Activated naive CD4-positive, alpha-beta T cell treated with anti-CD3 and anti-CD28 coated beads, Interleukin-2, amount 50 U/mL, for 24 hours (primary cell): ENCODE measurements around the gene PIERCE2.
"Not testable (repeated sequence)": the region's sequence is repeated elsewhere in the genome, so short reads cannot be mapped to it uniquely, and the experiment has no call there.

ENCODE experiments used
- H3K27ac Mint-ChIP-seq: one replicate; pipeline ENCODE4 v1.8.0; 2021; ENCODE audit warnings: mild to moderate bottlenecking, mixed read lengths
- H3K27me3 Mint-ChIP-seq: one replicate; pipeline ENCODE4 v1.8.0; 2021; ENCODE audit warnings: mixed read lengths
- H3K36me3 Mint-ChIP-seq: one replicate; pipeline ENCODE4 v1.8.0; 2021; ENCODE audit warnings: mixed read lengths
- H3K4me1 Mint-ChIP-seq: one replicate; pipeline ENCODE4 v1.8.0; 2021; ENCODE audit warnings: mixed read lengths
- H3K4me3 Mint-ChIP-seq: one replicate; pipeline ENCODE4 v1.8.0; 2021; ENCODE audit warnings: mild to moderate bottlenecking, mixed read lengths
- H3K9me3 Mint-ChIP-seq: one replicate; pipeline ENCODE4 v1.8.0; 2021; ENCODE audit warnings: mixed read lengths

Gene PIERCE2, protein sequence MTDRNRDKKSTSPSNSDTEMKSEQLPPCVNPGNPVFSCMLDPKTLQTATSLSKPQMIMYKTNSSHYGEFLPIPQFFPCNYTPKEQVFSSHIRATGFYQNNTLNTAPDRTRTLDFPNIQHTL

DNA sequence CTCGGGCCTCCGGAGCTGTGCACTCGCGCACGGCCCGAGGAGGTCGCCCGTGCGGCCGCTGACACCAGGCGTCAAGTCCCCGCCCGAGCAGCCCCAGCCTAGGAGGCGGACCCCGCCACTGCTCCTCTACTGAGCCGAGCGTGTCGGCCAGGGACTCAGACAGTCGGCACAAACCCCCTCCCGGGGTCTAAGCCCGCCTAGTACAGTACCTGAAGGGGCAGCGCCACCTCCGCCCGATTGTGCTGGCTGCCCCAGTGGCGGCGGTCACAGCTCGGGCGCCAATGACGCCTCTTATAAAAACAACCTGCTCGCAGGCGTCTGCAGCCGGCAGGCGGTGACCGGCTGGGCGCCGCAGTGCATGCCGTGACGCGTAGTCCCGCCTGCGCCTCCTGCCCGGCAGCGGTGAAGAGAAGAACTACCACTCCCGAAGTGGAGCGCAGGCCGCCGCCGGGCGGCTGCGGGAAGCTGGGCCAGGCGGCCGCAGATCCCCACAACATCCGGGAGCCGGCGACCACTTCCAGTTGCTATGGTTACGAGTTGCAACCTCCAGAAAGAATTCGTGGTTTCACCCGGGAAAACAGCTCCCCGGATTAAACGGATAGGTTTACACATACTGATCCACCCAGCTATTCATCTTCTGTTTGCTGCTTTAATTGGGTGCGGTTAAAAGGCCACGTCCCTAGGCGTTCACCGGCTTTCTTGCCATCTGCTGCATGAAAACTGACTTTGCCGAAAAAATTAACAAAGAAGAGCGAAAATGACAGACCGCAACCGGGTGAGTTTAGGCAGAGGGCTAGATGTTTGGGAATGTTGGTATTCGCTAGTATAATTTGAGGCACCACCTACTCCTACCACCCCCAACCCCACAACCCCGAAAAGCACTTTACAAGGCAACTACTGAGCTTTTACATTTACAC is at the start of gene PIERCE2, which contains the start of gene CCPG1:
PIERCE2 (plus strand) TSS at position 484 of the 917 bp plus-strand sequence; CDS start at position 758, 274 bp downstream.
CCPG1 (minus strand) TSS at position 348 of the 917 bp plus-strand sequence. CDS start 18,935 bp downstream, outside the sequence.
- Mint-ChIP-seq H3K9me3 (no peaks in the 10 kb centered on the region), H3K27ac (peak within 1 kb of the TSS; percentile 86), H3K36me3 (no peaks in the 10 kb centered on the region), H3K4me3 (peak within 1 kb of the TSS; percentile 95), H3K27me3 (no peaks in the 10 kb centered on the region), H3K4me1 (peaks cover 26% of the 10 kb centered on the region)

DNA sequence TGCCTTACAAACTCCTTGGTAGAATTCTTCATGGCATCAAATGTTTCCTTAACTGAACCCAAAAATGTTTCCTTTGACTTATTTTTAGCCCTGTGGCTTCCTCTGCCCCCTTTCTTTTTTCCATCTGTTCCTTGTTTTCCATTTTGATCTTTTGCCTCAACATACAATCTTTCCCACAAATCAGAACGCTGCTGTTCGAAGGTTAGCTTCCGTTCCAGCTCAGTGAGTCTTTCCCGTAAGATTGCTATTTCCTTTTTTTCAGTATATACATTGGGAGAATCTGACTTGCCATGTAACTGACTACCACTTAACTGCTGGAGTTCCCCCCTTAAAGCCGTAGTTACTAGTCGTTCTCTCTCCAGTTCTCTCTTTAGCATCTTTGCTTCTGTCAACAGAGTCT is 48.0 kb upstream of the PIERCE2 start:
- peak overlapping the region; percentile 81 for H3K27ac Mint-ChIP-seq

DNA sequence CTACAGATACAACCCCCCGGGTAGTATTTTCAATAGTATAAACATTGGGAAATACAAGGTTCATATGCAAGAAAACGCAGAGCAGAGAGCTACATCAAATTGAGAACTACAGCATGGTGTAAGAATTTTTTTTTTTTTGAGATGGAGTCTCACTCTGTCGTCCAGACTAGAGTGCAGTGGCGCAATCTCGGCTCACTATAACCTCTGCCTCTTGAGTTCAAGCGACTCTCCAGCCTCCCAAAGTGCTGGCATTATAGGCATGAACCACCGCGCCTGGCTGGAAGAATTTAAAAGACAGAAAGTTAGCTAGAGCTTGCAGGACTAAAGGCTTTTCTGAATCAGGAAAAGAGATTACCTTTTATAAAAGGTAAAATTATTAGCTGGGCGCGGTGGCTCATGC is 47.2 kb upstream of the PIERCE2 start:
- H3K27ac Mint-ChIP-seq = no peak overlapping the region
- H3K9me3 Mint-ChIP-seq = no peaks in the 10 kb centered on the region
- H3K4me3 Mint-ChIP-seq = no peak overlapping the region
- H3K4me1 Mint-ChIP-seq = no peaks in the 10 kb centered on the region
- H3K27me3 Mint-ChIP-seq = no peaks in the 10 kb centered on the region
- H3K36me3 Mint-ChIP-seq = peaks cover 20% of the 10 kb centered on the region

More for the DNA sequence above, 48.0 kb upstream of the PIERCE2 start:
- Mint-ChIP-seq H3K4me1 (no peaks in the 10 kb centered on the region), H3K4me3 (no peak overlapping the region), H3K36me3 (peaks cover 20% of the 10 kb centered on the region), H3K9me3 (no peaks in the 10 kb centered on the region), H3K27me3 (no peaks in the 10 kb centered on the region)

DNA sequence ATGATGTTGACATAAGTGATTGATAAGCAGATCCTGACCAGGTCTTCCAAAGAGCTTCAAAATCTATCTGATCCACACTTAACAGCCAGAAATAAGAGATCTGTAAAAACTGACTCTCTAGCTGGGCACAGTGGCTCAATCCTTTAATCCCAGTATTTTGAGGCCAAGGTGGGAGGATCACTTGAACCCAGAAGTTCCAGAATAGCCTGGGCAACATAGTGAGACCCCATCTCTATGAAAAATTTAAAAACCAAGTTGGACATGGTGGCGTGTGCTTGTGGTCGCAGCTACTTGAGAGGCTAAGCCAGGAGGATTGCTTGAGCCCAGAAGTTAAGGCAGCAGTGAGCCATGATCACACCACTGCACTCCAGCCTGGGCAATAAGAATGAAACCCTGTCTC is 45.7 kb upstream of the PIERCE2 start:
- no peak overlapping the region for H3K27ac Mint-ChIP-seq
- H3K4me3 Mint-ChIP-seq = no peak overlapping the region
- H3K4me1 Mint-ChIP-seq = no peaks in the 10 kb centered on the region
- H3K9me3 Mint-ChIP-seq = no peaks in the 10 kb centered on the region
- no peaks in the 10 kb centered on the region for H3K27me3 Mint-ChIP-seq
- peaks cover 11% of the 10 kb centered on the region for H3K36me3 Mint-ChIP-seq

DNA sequence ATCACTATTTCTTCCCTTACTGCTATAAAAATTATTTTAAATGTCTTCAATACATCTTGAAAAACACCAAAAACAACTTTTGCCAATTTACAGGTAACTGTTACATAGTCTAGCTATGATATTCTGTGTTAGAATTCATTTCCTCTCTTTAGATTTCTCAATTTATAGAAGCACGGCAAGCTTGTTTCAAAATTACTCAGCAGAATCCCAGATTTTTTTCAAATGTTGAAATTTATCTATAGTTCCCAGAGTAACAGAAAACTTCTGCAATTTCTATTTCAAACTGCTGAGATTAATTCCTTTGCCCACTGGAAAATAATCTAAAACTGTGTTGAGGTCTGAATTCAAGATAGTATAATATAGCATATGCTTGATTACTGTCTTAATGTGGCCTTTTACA is 41.3 kb upstream of the PIERCE2 start:
- Mint-ChIP-seq H3K27ac (no peak overlapping the region), H3K4me3 (no peak overlapping the region), H3K9me3 (no peaks in the 10 kb centered on the region), H3K36me3 (peaks cover 8% of the 10 kb centered on the region), H3K4me1 (no peaks in the 10 kb centered on the region), H3K27me3 (no peaks in the 10 kb centered on the region)

DNA sequence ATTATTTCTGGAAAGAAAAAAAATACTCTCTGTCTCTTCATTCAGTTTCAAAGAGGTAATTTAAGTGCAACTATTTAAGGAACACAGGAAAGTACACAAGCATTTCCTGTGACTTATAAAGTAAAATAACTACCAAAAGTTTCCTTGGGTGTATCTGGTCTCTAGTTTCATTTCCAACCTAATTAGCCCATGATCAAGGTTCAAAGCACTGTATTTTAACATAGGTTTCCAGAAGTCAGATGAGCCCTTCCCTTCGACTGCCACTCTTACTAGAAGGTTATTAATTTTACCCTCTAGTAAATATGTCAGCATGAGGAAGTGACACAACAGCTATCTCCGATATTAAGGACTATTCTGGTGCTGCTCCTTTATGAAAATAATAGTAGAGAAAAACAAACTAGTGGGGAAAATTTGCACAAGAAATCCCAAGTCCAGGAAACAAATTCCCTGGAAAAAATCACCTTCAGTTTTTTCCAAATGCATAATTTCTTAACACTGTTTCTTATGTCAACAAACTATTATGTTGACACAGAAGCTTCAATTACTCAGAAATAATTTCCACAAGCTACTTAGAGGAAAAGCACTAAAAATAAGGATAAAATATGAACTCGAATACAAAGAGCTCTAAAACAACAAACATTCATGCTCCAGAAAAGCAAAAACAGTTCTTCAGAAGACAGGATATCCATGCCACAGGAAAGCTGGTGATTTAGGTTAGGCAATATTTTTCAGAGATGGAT is 35.4 kb upstream of the PIERCE2 start:
- Mint-ChIP-seq H3K36me3 (peaks cover 17% of the 10 kb centered on the region), H3K9me3 (no peaks in the 10 kb centered on the region), H3K27ac (no peak overlapping the region), H3K27me3 (no peaks in the 10 kb centered on the region), H3K4me1 (no peaks in the 10 kb centered on the region), H3K4me3 (no peak overlapping the region)

DNA sequence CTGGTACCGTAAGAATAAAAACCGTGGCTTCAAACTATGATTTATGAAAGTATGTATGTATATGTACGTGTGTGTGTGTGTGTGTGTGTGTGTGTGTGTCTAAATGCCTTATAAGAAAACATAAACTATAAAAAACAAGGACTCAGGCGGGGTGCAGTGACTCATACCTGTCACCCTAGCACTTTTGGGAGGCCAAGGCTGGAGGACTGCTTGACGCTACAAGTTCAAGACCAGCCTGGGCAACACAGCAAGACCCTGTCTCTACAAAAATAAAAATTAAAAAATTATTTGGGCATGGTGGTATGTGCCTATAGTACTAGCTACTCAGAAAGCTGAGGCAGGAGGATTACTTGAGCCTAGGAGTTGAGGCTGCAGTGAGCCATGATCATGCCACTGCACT is 29.2 kb upstream of the PIERCE2 start:
- H3K27me3 Mint-ChIP-seq = no peaks in the 10 kb centered on the region
- H3K4me1 Mint-ChIP-seq = no peaks in the 10 kb centered on the region
- no peaks in the 10 kb centered on the region for H3K9me3 Mint-ChIP-seq
- no peak overlapping the region for H3K4me3 Mint-ChIP-seq
- H3K36me3 Mint-ChIP-seq = peaks cover 15% of the 10 kb centered on the region
- H3K27ac Mint-ChIP-seq = no peak overlapping the region

DNA sequence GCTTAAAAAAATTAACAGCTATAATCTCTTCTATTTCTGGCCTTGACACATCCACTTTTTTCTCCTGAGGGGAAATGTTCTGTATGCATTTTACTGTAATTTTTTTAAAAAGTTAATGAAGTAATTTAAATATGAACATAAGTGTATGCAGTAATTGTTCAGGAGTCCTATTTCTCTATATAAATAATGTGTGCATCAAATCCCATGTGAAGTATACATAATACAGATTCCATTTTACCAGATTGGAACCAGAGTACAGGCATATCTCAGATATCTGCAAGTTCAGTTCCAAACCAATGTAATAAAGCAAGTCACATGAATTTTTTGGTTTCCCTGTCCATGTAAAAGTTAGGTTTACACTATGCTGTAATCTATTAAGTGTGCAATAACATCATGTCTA is 26.7 kb upstream of the PIERCE2 start:
- Mint-ChIP-seq H3K27me3 (no peaks in the 10 kb centered on the region), H3K4me3 (no peak overlapping the region), H3K36me3 (peaks cover 11% of the 10 kb centered on the region), H3K27ac (no peak overlapping the region), H3K9me3 (no peaks in the 10 kb centered on the region), H3K4me1 (no peaks in the 10 kb centered on the region)

DNA sequence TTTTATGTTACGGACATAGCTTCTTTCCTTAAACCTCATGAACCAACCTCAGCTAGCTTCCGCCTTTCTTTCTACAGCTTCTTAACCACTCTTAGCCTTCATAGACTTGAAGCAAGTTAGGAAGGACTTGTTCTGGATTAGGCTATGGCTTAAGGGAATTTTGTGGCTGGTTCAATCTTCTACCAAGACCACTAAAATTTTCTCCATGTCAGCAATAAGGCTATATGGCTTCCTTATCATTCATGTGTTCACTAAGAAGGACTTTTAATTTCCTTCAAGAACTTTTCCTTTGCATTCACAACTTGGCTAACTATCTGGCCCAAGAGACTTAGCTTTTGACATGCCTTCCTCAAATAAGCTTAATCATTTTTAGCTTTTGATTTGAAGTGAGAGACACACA is 24.6 kb upstream of the PIERCE2 start:
- H3K36me3 Mint-ChIP-seq = peaks cover 13% of the 10 kb centered on the region
- H3K9me3 Mint-ChIP-seq = no peaks in the 10 kb centered on the region
- H3K4me3 Mint-ChIP-seq = no peak overlapping the region
- H3K27me3 Mint-ChIP-seq = no peaks in the 10 kb centered on the region
- peaks cover 1% of the 10 kb centered on the region for H3K4me1 Mint-ChIP-seq
- no peak overlapping the region for H3K27ac Mint-ChIP-seq

DNA sequence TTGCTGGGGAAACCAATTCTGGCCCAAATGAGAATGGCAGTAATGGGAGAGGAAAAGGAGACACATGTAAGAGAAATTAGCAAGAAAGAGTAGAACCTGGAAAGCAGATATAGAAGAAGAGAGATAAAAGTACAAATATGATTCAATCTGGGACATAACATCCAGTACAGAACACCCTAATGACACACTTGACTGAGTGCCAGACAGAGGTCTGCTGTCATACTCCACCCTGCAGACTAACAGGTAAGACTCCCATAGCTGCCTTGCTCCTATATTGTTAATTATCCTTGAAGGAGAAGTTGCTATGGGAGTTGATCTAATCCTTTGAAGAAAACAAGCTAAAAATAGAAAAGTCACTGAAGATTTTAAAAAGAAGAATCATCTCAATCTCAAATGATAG is 21.3 kb upstream of the PIERCE2 start:
- H3K9me3 Mint-ChIP-seq = no peaks in the 10 kb centered on the region
- peak overlapping the region; percentile 31 for H3K27ac Mint-ChIP-seq
- H3K4me3 Mint-ChIP-seq = no peak overlapping the region
- H3K4me1 Mint-ChIP-seq = peaks cover 12% of the 10 kb centered on the region
- no peaks in the 10 kb centered on the region for H3K27me3 Mint-ChIP-seq
- H3K36me3 Mint-ChIP-seq = peaks cover 15% of the 10 kb centered on the region

DNA sequence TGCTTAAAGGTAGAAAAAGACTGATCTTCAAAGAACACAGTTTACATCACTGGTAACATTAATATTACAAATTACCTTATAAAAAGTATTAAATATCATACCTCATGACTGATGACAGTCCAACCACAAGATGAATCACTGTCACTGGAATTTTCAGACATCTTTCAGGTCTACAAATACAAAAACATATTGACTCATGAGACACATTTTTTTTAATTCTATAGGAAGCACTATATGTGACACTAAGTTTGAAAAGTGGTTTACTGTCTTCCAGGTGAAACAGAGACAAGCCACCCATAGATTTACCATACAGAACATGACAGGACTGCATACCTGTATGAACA is 19.1 kb upstream of the PIERCE2 start:
- no peaks in the 10 kb centered on the region for H3K9me3 Mint-ChIP-seq
- H3K27ac Mint-ChIP-seq = peak overlapping the region; percentile 68
- no peak overlapping the region for H3K4me3 Mint-ChIP-seq
- peaks cover 12% of the 10 kb centered on the region for H3K4me1 Mint-ChIP-seq
- peaks cover 6% of the 10 kb centered on the region for H3K36me3 Mint-ChIP-seq
- no peaks in the 10 kb centered on the region for H3K27me3 Mint-ChIP-seq

DNA sequence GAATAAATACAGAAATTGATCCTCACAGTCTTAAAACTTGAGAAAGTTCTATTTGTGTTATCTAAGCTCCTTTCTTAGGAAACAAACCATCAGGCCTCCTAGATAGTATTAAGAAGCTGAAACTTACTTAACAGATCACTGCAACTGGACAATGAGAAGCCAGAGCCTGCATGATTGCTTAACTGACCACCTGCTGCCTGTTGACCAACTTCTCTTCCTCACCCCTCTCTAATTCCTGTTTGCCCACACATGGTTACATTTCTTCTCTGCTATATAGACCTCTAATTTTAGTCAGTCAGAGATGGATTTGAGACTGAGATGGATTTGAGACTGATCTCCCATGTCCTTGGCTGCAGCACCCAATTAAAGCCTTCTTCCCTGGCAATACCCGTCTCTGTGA is 13.6 kb upstream of the PIERCE2 start:
- Mint-ChIP-seq H3K9me3 (no peaks in the 10 kb centered on the region), H3K4me3 (no peak overlapping the region), H3K27ac (no peak overlapping the region), H3K4me1 (peaks cover 24% of the 10 kb centered on the region), H3K27me3 (no peaks in the 10 kb centered on the region), H3K36me3 (peaks cover 23% of the 10 kb centered on the region)

DNA sequence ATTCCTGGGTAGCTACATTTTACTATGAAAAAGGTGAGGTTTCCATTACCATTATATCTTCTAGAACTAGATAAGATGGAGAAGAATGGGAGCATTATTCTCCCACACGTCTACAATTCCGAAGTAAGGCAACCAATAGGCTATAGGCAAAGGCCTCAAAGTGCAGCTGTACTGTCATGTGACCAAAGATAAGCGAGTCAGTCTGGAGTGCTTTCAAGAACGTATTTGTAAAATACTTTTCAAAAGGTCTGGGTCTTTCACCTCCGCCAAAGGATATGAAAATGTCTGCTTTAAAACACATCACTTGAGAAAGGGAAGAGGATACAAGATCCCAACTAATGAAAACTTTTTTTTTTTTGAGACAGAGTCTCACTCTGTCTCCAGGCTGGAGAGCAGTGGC is 10.1 kb upstream of the PIERCE2 start:
- H3K27me3 Mint-ChIP-seq = no peaks in the 10 kb centered on the region
- H3K36me3 Mint-ChIP-seq = peaks cover 26% of the 10 kb centered on the region
- H3K4me3 Mint-ChIP-seq = no peak overlapping the region
- H3K27ac Mint-ChIP-seq = no peak overlapping the region
- H3K9me3 Mint-ChIP-seq = no peaks in the 10 kb centered on the region
- peaks cover 43% of the 10 kb centered on the region for H3K4me1 Mint-ChIP-seq

DNA sequence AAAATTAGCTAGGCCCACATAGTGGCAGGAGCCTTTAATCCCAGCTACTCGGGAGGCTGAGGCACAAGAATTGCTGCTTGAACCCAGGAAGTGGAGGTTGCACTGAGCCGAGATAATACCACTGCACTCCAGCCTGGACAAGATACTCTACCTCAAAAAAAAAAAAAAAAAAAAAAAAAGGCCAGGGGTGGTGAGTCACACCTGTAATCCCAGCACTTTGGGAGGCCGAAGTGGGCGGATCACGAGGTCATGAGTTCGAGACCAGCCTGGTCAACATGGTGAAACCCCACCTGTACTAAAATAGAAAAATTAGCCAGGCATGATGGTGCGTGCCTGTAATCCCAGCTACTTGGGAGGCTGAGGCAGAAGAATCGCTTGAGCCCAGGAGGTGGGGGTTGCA is 8.2 kb upstream of the PIERCE2 start:
- H3K27ac Mint-ChIP-seq, H3K4me3 Mint-ChIP-seq, H3K27me3 Mint-ChIP-seq, H3K9me3 Mint-ChIP-seq: not testable (repeated sequence)
- Mint-ChIP-seq H3K4me1 (peaks cover 50% of the 10 kb centered on the region), H3K36me3 (peaks cover 23% of the 10 kb centered on the region)

DNA sequence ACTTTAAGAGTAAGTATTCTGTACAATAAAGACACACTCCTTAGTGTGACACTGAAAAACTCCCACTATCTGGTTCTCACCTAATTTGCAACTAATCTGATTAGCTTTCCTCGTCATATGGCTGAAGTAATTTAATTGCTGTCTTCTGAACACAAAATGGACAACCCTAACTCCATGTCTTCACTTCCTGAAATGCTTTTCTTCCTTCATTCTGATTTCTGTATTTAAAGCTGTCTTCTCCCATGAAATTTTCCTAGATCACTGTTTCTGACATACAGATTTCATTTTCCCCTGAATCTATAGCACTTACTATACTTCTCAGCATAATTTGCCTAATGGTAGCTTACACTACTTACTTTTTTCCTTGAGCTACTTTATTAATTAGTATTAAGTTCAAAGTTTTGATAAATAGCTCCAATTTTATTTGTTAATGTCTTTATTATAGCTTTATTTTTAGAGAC is 6.5 kb upstream of the PIERCE2 start:
- Mint-ChIP-seq H3K27me3 (no peaks in the 10 kb centered on the region), H3K4me3 (no peak overlapping the region), H3K4me1 (peaks cover 42% of the 10 kb centered on the region), H3K36me3 (peaks cover 14% of the 10 kb centered on the region), H3K27ac (peak overlapping the region; percentile 47), H3K9me3 (no peaks in the 10 kb centered on the region)

DNA sequence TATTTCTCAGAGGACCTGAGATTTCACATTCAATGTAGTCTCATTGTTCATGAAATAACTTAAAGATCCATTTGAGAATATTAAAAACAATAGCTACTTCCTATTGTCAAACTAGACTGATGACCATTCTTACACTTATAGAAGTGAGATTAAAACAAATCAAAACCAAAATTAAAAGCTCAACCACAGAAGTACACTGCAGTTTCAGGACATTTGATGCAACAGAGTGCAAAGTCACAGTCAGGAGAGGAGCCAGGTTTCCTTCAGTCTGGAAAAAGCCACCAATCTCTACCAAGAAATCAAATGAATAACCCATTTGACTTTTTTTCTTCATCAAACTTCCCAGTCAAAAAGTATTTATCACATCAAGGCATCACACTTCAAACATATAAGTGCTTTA is 5.6 kb upstream of the PIERCE2 start:
- Mint-ChIP-seq H3K36me3 (peaks cover 11% of the 10 kb centered on the region), H3K4me1 (peaks cover 49% of the 10 kb centered on the region), H3K9me3 (no peaks in the 10 kb centered on the region), H3K27ac (peak overlapping the region; percentile 78), H3K4me3 (peak overlapping the region; percentile 6), H3K27me3 (no peaks in the 10 kb centered on the region)
